MM.1S (cell line): ENCODE data around the gene OSBPL8.

Experiments
- DNase-seq: peaks from one replicate; pipeline ENCODE4 v3.0.0-alpha.2; 2015
- H2AFZ ChIP-seq: fragments of 300-600 bp; sonication (generic); 2 replicates; pipeline ENCODE4 v1.6.0; 2016; ENCODE audit warnings: antibody characterized with exemption, low read length
- H3F3A ChIP-seq: fragments of 300-600 bp; sonication (generic); 2 replicates; pipeline ENCODE4 v1.6.1; 2016; ENCODE audit warnings: mild to moderate bottlenecking, antibody characterized with exemption, low read length, moderate library complexity, mixed read lengths; ENCODE audit not compliant: insufficient read depth
- H3K27ac ChIP-seq: fragments of 300-600 bp; sonication (generic); 2 replicates; pipeline ENCODE4 v1.5.1; 2016; ENCODE audit warnings: mild to moderate bottlenecking, low read length
- H3K27me3 ChIP-seq: fragments of 300-600 bp; sonication (generic); replicated peaks from 2 replicates; pipeline ENCODE4 v1.6.0; 2016; ENCODE audit warnings: low read length; ENCODE audit not compliant: insufficient read depth
- H3K36me3 ChIP-seq: fragments of 300-600 bp; sonication (generic); replicated peaks from 2 replicates; pipeline ENCODE4 v1.6.1; 2016; ENCODE audit warnings: mild to moderate bottlenecking, low read length, mixed read lengths; ENCODE audit not compliant: insufficient read depth
- H3K4me1 ChIP-seq: fragments of 300-600 bp; sonication (generic); 2 replicates; pipeline ENCODE4 v1.6.1; 2016; ENCODE audit warnings: low read length, mixed read lengths
- H3K4me2 ChIP-seq: fragments of 300-600 bp; sonication (generic); 2 replicates; pipeline ENCODE4 v1.6.0; 2016; ENCODE audit warnings: low read depth, low read length
- H3K4me3 ChIP-seq: fragments of 300-600 bp; sonication (generic); 2 replicates; pipeline ENCODE4 v1.5.1; 2016; ENCODE audit warnings: low read length, mixed read lengths
- H3K79me2 ChIP-seq: fragments of 300-600 bp; sonication (generic); 2 replicates; pipeline ENCODE4 v1.6.1; 2016; ENCODE audit warnings: mixed run types, low read length, mixed read lengths
- H3K9ac ChIP-seq: fragments of 300-600 bp; sonication (generic); 2 replicates; pipeline ENCODE4 v1.6.1; 2016; ENCODE audit warnings: low read length, mixed read lengths
- H3K9me2 ChIP-seq: fragments of 300-600 bp; sonication (generic); replicated peaks from 2 replicates; pipeline ENCODE4 v1.6.1; 2016; ENCODE audit warnings: mild to moderate bottlenecking, low read length, mixed read lengths; ENCODE audit not compliant: insufficient read depth
- H3K9me3 ChIP-seq: fragments of 300-600 bp; sonication (generic); replicated peaks from 2 replicates; pipeline ENCODE4 v1.6.1; 2016; ENCODE audit warnings: mild to moderate bottlenecking, low read length, mixed read lengths; ENCODE audit not compliant: insufficient read depth
- H4K20me1 ChIP-seq: fragments of 300-600 bp; sonication (generic); 2 replicates; pipeline ENCODE4 v1.6.1; 2016; ENCODE audit warnings: mild to moderate bottlenecking, low read length, moderate library complexity, mixed read lengths; ENCODE audit not compliant: insufficient read depth
- CTCF ChIP-seq: fragments of 300-600 bp; sonication (generic); IDR thresholded peaks from 2 replicates; pipeline ENCODE4 v1.5.1; 2016; ENCODE audit warnings: antibody characterized with exemption, low read length, mixed read lengths
- EZH2 ChIP-seq: fragments of 300-600 bp; sonication (generic); optimal IDR thresholded peaks from 2 replicates; pipeline ENCODE3; 2017; ENCODE audit warnings: low read depth, mild to moderate bottlenecking, antibody characterized with exemption, low read length, mixed read lengths
- EZH2phosphoT487 ChIP-seq: fragments of 300-600 bp; sonication (generic); IDR thresholded peaks from 2 replicates; pipeline ENCODE4 v1.6.1; 2018; ENCODE audit warnings: antibody characterized with exemption, low read length

The OSBPL8 gene

GRCh38 chr12:76340680-76341435 is 218.7 kb downstream of the OSBPL8 start:
- Histone ChIP-seq H3K79me2 (no peaks in the 10 kb centered on the region), H3K4me2 (no peak overlapping the region), H2AFZ (no peak overlapping the region), H3K9ac (no peak overlapping the region), H3K4me1 (no peaks in the 10 kb centered on the region), H3K9me2 (no peaks in the 10 kb centered on the region), H4K20me1 (no peaks in the 10 kb centered on the region), H3K36me3 (no peaks in the 10 kb centered on the region), H3K27ac (no peak overlapping the region), H3F3A (no peaks in the 10 kb centered on the region), H3K4me3 (no peak overlapping the region), H3K9me3 (no peaks in the 10 kb centered on the region), H3K27me3 (no peaks in the 10 kb centered on the region)
- no peak for TF ChIP-seq EZH2
- DNase-seq, result no peak

DNA sequence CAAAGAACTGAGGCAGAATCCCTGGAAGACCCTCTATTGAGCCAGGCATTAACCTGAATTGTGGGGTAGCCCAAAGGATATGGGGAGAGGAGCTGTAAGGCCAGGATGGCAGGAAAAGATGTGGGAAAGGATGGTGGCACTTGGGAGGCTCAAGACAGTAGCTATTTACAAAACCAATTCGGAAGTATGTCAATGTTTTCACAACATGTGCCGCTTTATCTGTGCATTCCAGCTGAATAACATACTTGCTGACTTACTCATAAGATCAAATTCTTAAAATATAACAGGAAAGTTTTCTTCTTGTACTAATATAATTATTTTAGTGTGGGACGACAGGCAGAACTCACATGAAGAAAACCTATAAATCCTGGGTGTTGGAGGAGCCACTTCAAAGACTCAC is 222.0 kb downstream of the OSBPL8 start:
- H3K36me3 ChIP-seq, result no peaks in the 10 kb centered on the region
- no peak overlapping the region for H3K9ac ChIP-seq
- no peak for DNase-seq
- H3K27ac ChIP-seq, result no peak overlapping the region
- H3F3A ChIP-seq, result no peaks in the 10 kb centered on the region
- H3K9me2 ChIP-seq, result no peaks in the 10 kb centered on the region
- no peaks in the 10 kb centered on the region for H4K20me1 ChIP-seq
- TF ChIP-seq CTCF, result no peak
- no peak for TF ChIP-seq EZH2
- TF ChIP-seq EZH2phosphoT487, result no peak
- H2AFZ ChIP-seq, result no peak overlapping the region
- no peaks in the 10 kb centered on the region for H3K79me2 ChIP-seq
- H3K9me3 ChIP-seq, result no peaks in the 10 kb centered on the region
- H3K4me3 ChIP-seq, result no peak overlapping the region
- no peaks in the 10 kb centered on the region for H3K4me1 ChIP-seq
- no peaks in the 10 kb centered on the region for H3K27me3 ChIP-seq
- H3K4me2 ChIP-seq, result no peak overlapping the region

DNA sequence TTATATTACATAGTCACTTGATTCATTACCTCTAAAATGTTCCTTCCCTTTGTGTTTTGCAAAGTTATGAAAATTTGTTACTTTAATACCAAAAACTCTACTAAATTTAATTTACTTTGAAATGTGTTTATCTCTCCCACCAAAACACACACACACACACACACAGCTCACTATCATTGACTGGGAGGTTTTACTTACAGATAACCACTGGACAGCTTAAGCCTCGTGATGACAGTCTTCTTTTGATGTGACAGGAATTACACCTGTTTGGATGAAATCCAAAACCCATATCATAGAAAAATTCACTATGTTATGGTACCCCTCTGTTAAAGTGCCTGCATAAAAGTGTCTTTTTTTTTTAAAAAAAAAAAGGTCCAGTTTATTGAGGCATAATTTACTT is 227.0 kb downstream of the OSBPL8 start:
- Histone ChIP-seq H3K4me3 (no peak overlapping the region), H2AFZ (no peak overlapping the region), H3K9me3 (no peaks in the 10 kb centered on the region), H3K4me1 (no peaks in the 10 kb centered on the region), H3K79me2 (no peaks in the 10 kb centered on the region), H3F3A (no peaks in the 10 kb centered on the region), H4K20me1 (no peaks in the 10 kb centered on the region), H3K9me2 (no peaks in the 10 kb centered on the region), H3K36me3 (no peaks in the 10 kb centered on the region), H3K9ac (no peak overlapping the region), H3K27me3 (no peaks in the 10 kb centered on the region), H3K4me2 (no peak overlapping the region), H3K27ac (no peak overlapping the region)
- no peak for TF ChIP-seq EZH2
- TF ChIP-seq CTCF, result no peak
- no peak for TF ChIP-seq EZH2phosphoT487
- no peak for DNase-seq

GRCh38 chr12:76329606-76330005 is 230.0 kb downstream of the OSBPL8 start:
- Histone ChIP-seq H3K4me2 (no peak overlapping the region), H3K27ac (no peak overlapping the region), H3K27me3 (no peaks in the 10 kb centered on the region), H4K20me1 (no peaks in the 10 kb centered on the region), H3K4me3 (no peak overlapping the region), H3K9me3 (no peaks in the 10 kb centered on the region), H3K79me2 (no peaks in the 10 kb centered on the region), H2AFZ (no peak overlapping the region), H3F3A (no peaks in the 10 kb centered on the region), H3K9ac (no peak overlapping the region), H3K36me3 (no peaks in the 10 kb centered on the region), H3K9me2 (no peaks in the 10 kb centered on the region), H3K4me1 (no peaks in the 10 kb centered on the region)
- no peak for DNase-seq
- TF ChIP-seq CTCF, result no peak
- no peak for TF ChIP-seq EZH2phosphoT487
- no peak for TF ChIP-seq EZH2
